ENCODE data around the gene RAP1GDS1. TPM values are rescaled to one million over a fixed set of nuclear protein-coding genes. Genes with fewer than 3 reads are reported as not detected.
"Not testable (repeated sequence)": the region's sequence is repeated elsewhere in the genome, so short reads cannot be mapped to it uniquely, and the experiment has no call there.

The RAP1GDS1 gene
- total RNA-seq, 4 donors from 2014 or later, result 5.9 to 8.6 (median 8.2) TPM

DNA sequence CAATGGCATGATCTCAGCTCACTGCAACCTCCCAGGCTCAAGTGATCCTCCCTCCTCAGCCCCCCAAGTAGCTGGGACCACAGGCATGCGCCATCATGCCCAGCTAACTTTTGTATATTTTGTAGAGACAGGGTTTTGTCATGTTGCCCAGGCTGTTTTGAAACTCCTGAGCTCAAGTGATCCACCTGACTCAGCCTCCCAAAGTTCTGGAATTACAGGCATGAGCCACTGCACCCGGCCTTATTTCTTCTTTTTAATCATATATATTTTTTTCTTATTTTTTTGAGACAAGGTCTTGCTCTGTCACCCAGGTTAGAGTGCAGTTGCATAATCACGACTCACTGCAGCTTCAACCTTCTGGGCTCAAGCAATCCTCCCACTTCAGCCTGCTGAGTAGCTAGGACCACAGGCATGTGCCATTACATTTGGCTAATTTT, 213.2 kb downstream of the RAP1GDS1 start:
- intact Hi-C loops (cut with DNase I; ENCODE audit: low total_unique reads), result no loop called here
- Histone ChIP-seq H3K4me3 (no peak overlapping the region), H3K27ac (no peak overlapping the region), H3K9me3 (no peaks in the 10 kb centered on the region), H3K36me3 (no peaks in the 10 kb centered on the region), H3K27me3 (no peaks in the 10 kb centered on the region), H3K4me1 (no peaks in the 10 kb centered on the region)
- TF ChIP-seq, protein P1, sequence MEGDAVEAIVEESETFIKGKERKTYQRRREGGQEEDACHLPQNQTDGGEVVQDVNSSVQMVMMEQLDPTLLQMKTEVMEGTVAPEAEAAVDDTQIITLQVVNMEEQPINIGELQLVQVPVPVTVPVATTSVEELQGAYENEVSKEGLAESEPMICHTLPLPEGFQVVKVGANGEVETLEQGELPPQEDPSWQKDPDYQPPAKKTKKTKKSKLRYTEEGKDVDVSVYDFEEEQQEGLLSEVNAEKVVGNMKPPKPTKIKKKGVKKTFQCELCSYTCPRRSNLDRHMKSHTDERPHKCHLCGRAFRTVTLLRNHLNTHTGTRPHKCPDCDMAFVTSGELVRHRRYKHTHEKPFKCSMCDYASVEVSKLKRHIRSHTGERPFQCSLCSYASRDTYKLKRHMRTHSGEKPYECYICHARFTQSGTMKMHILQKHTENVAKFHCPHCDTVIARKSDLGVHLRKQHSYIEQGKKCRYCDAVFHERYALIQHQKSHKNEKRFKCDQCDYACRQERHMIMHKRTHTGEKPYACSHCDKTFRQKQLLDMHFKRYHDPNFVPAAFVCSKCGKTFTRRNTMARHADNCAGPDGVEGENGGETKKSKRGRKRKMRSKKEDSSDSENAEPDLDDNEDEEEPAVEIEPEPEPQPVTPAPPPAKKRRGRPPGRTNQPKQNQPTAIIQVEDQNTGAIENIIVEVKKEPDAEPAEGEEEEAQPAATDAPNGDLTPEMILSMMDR (IDR thresholded peaks at IDR 0.05 in 4 of 5, conservative IDR thresholded peaks at IDR 0.05 in 1 of 5), result no peak
- no peak for TF ChIP-seq POLR2A (IDR thresholded peaks at IDR 0.05)
- ATAC-seq (no peak), DNase-seq (no peak)
- in situ Hi-C loops (cut with MboI; ENCODE audit: low sequenced_read_pairs in 4 of 4), result loop anchor here in 3 of 4 donors (25.0 kb wide), 2 partner anchors 463 to 988 kb away; partner anchors contain the start of gene EIF4E (in 1 of the 3)

DNA sequence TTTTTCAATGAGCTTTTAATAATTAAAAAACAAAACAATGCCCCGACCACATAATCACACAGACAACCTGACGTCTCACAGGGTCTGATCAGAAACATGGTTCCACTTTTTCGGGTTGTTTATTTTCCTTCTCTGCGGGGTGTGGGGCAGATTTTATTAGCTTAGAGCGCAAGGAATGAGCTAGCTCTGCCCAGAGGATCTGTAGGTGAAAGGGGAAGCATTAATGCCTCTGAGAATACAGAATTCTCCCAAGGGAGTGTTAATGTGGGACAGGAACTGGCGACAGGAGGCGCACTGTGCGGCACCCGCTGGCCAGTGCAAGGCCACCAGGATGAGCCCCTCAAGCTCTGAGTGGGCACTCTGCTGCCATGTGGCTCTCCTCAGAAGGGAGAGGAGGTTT, 215.7 kb downstream of the RAP1GDS1 start:
- H3K27ac ChIP-seq, result no peak overlapping the region
- no peak overlapping the region for H3K4me3 ChIP-seq
- in situ Hi-C loops (cut with MboI; ENCODE audit: low sequenced_read_pairs in 4 of 4), result no loop called here
- DNase-seq, result no peak
- TF ChIP-seq, protein P1 (IDR thresholded peaks at IDR 0.05 in 4 of 5, conservative IDR thresholded peaks at IDR 0.05 in 1 of 5), result no peak
- no peak for TF ChIP-seq POLR2A (IDR thresholded peaks at IDR 0.05)
- intact Hi-C loops (cut with DNase I; ENCODE audit: low total_unique reads), result no loop called here
- no peaks in the 10 kb centered on the region for H3K9me3 ChIP-seq
- no peaks in the 10 kb centered on the region for H3K36me3 ChIP-seq
- H3K27me3 ChIP-seq, result no peaks in the 10 kb centered on the region
- no peaks in the 10 kb centered on the region for H3K4me1 ChIP-seq
- no peak for ATAC-seq

DNA sequence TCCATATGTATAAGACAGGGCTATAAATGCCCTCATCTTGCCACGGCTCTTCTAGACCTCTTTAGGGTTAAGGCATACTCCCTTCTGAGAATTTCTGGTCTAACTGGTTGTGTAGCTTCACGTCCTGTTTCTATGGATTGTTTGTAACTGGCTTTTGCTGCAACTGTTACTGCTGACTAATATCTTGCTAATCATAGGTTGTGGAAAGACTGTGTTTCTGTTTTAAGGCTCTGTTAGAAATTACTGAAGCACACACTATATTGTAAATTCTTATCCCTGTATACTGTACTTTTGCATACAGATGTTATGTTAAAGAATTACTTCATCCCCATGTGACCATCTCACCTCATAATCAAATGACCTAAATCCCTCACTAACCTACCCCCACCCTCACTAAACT, 218.4 kb downstream of the RAP1GDS1 start:
- ATAC-seq; H3K36me3 ChIP-seq; DNase-seq; H3K27ac ChIP-seq; H3K4me3 ChIP-seq; H3K4me1 ChIP-seq; H3K27me3 ChIP-seq; H3K9me3 ChIP-seq; in situ Hi-C loops (cut with MboI; ENCODE audit: low sequenced_read_pairs in 4 of 4); intact Hi-C loops (cut with DNase I; ENCODE audit: low total_unique reads): not testable (repeated sequence)

DNA sequence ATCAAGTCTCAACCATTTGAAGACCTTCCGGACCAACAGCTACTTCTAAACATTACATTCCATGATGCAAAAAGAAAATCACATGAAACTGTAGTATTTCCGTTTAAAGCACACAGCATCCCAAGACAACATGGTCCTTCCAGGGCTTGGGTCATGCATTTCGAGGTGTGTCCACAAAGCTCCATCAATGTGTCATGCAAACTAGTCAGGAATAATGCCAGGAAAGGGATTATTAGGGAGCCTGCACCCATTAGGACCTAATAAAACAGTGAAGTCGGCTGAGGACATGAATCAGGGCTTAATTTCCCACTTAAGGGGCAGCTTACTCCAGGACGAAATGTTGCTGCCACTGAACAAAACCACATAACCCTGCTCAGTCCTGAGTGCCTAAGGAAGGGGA, 219.4 kb downstream of the RAP1GDS1 start:
- H3K9me3 ChIP-seq, result no peaks in the 10 kb centered on the region
- H3K27ac ChIP-seq, result no peak overlapping the region
- no peak overlapping the region for H3K4me3 ChIP-seq
- no peaks in the 10 kb centered on the region for H3K27me3 ChIP-seq
- intact Hi-C loops (cut with DNase I; ENCODE audit: low total_unique reads), result no loop called here
- H3K36me3 ChIP-seq, result no peaks in the 10 kb centered on the region
- no peaks in the 10 kb centered on the region for H3K4me1 ChIP-seq
- no peak for DNase-seq
- TF ChIP-seq, protein P1 (IDR thresholded peaks at IDR 0.05 in 4 of 5, conservative IDR thresholded peaks at IDR 0.05 in 1 of 5), result no peak
- TF ChIP-seq POLR2A (IDR thresholded peaks at IDR 0.05), result no peak
- in situ Hi-C loops (cut with MboI; ENCODE audit: low sequenced_read_pairs in 4 of 4), result no loop called here
- no peak for ATAC-seq

DNA sequence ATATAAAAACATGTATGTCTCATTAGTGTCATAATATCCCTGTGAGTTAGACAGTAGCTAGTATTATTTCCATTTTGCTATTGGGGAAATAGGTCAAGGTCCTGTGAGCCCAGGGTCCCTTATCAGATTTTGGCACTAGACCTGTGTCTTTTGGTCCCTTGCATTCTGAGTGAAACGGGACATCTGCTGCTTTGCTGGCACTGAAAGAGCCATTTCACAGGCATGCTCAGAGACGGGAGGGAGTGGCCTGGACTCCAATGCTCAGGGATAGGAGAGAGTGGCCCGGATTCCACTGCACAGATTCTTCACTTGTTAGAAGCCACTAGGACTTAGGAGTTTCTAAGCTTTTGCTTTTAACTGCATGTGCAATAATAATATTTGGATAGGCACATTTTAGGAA, 220.0 kb downstream of the RAP1GDS1 start:
- Histone ChIP-seq H3K27me3 (no peaks in the 10 kb centered on the region), H3K27ac (no peak overlapping the region), H3K4me3 (no peak overlapping the region), H3K4me1 (no peaks in the 10 kb centered on the region), H3K9me3 (no peaks in the 10 kb centered on the region), H3K36me3 (no peaks in the 10 kb centered on the region)
- intact Hi-C loops (cut with DNase I; ENCODE audit: low total_unique reads), result no loop called here
- DNase-seq (no peak), ATAC-seq (no peak)
- in situ Hi-C loops (cut with MboI; ENCODE audit: low sequenced_read_pairs in 4 of 4), result no loop called here
- TF ChIP-seq, protein P1 (IDR thresholded peaks at IDR 0.05 in 4 of 5, conservative IDR thresholded peaks at IDR 0.05 in 1 of 5), result no peak
- TF ChIP-seq POLR2A (IDR thresholded peaks at IDR 0.05), result no peak
